ENCODE results near the gene SEL1L3.

DNA sequence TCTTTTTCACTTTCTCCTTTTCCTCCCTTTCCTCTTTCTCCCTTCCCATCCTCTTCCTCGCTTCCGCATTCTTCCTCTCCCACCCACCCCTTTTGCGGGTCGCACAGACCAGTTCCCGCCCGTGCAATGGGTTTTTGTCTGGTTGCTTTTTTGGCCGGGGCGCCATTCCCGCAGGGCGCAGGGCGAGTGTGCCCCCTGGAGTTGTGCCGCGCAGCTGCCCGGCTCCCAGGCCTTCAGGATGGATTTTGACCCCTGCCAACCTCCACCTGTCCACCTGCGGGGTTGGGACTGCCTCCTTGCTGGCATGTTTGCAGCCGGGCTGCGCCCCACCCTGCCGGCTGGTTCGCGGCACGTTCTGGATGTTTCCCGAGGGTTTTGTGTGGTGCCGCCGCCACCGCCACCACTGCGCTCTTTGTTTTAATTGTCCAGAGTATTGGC is 578 bp upstream of the SEL1L3 start:
- TF ChIP-seq, protein P1, sequence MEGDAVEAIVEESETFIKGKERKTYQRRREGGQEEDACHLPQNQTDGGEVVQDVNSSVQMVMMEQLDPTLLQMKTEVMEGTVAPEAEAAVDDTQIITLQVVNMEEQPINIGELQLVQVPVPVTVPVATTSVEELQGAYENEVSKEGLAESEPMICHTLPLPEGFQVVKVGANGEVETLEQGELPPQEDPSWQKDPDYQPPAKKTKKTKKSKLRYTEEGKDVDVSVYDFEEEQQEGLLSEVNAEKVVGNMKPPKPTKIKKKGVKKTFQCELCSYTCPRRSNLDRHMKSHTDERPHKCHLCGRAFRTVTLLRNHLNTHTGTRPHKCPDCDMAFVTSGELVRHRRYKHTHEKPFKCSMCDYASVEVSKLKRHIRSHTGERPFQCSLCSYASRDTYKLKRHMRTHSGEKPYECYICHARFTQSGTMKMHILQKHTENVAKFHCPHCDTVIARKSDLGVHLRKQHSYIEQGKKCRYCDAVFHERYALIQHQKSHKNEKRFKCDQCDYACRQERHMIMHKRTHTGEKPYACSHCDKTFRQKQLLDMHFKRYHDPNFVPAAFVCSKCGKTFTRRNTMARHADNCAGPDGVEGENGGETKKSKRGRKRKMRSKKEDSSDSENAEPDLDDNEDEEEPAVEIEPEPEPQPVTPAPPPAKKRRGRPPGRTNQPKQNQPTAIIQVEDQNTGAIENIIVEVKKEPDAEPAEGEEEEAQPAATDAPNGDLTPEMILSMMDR (IDR thresholded peaks at IDR 0.05), result peak in 2 of 7 experiments; percentile 7 to 29
- no peak for TF ChIP-seq POLR2A (IDR thresholded peaks at IDR 0.05)

All from stomach (tissue), 4 donors.